HFFc6 (cell line): ENCODE measurements around the gene USP47. TPM values are rescaled to one million over a fixed set of nuclear protein-coding genes. Genes with fewer than 3 reads are reported as not detected.
A peak's percentile ranks its signal among the peaks of the same experiment; 100 is the strongest.

Source experiments
- DNase-seq: peaks from one replicate; pipeline ENCODE4 v3.0.0-alpha.2; 2018
- H3K27ac Mint-ChIP-seq: 2 replicates; pipeline ENCODE4 v1.8.0; 2020; ENCODE audit warnings: mild to moderate bottlenecking, mixed read lengths
- H3K27me3 Mint-ChIP-seq: 2 replicates; pipeline ENCODE4 v1.8.0; 2021; ENCODE audit warnings: mild to moderate bottlenecking, moderate library complexity, mixed read lengths; ENCODE audit not compliant: insufficient read depth
- H3K36me3 Mint-ChIP-seq: 2 replicates; pipeline ENCODE4 v1.8.0; 2021; ENCODE audit warnings: low read depth, mixed read lengths
- H3K4me1 Mint-ChIP-seq: 2 replicates; pipeline ENCODE4 v1.8.0; 2020; ENCODE audit warnings: low read depth, mixed read lengths
- H3K4me3 Mint-ChIP-seq: 2 replicates; pipeline ENCODE4 v1.8.0; 2020; ENCODE audit warnings: mild to moderate bottlenecking, moderate library complexity, mixed read lengths
- H3K9me3 Mint-ChIP-seq: 2 replicates; pipeline ENCODE4 v1.8.0; 2020; ENCODE audit warnings: mild to moderate bottlenecking, mixed read lengths
- CTCF ChIP-seq: fragments of 200-600 bp; sonication (generic); IDR thresholded peaks from 2 replicates; pipeline ENCODE4 v1.5.0; 2021; ENCODE audit warnings: antibody characterized with exemption, mild to moderate bottlenecking
- total RNA-seq, 6 experiments: library from RNA; stranded (reverse); fragmentation: NEBNext Ultra II Directional; extraction: Animal tissue kit (Norgen Biotek cat#: 25700); gene quantifications; 2 replicates in 1 of 6; 3 replicates in 5 of 6; pipeline ENCODE4 v1.2.3, GENCODE V29; 2021

The USP47 gene
- total RNA-seq, 6 experiments from 2014 or later = 33.6 to 38.7 (median 35.1) TPM

- Mint-ChIP-seq H3K27me3 (peaks cover 15% of the 10 kb centered on the region), H3K4me1 (peaks cover 56% of the 10 kb centered on the region), H3K36me3 (peaks cover 61% of the 10 kb centered on the region), H3K9me3 (no peaks in the 10 kb centered on the region), H3K27ac (peak overlapping the region; percentile 92), H3K4me3 (no peak overlapping the region)
- no peak for DNase-seq
- no peak for TF ChIP-seq CTCF
Measured at GRCh38 chr11:11967669-11968510, 126.1 kb downstream of the USP47 start.

- no peak; the same call in 1 of the 2 replicates for TF ChIP-seq CTCF
- Mint-ChIP-seq H3K36me3 (peaks cover 62% of the 10 kb centered on the region), H3K4me1 (peaks cover 64% of the 10 kb centered on the region), H3K27me3 (peaks cover 15% of the 10 kb centered on the region), H3K9me3 (no peaks in the 10 kb centered on the region), H3K27ac (peak overlapping the region; percentile 92), H3K4me3 (no peak overlapping the region)
- DNase-seq = peak; percentile 68
Measured at GRCh38 chr11:11968511-11969280, 126.9 kb downstream of the USP47 start.

GRCh38 chr11:11969380-11970215 lies 127.8 kb downstream of the USP47 start:
- H3K4me3 Mint-ChIP-seq = no peak overlapping the region
- H3K36me3 Mint-ChIP-seq = peaks cover 62% of the 10 kb centered on the region
- H3K27ac Mint-ChIP-seq = peak overlapping the region; percentile 92
- no peaks in the 10 kb centered on the region for H3K9me3 Mint-ChIP-seq
- TF ChIP-seq CTCF = no peak
- H3K27me3 Mint-ChIP-seq = peaks cover 12% of the 10 kb centered on the region
- H3K4me1 Mint-ChIP-seq = peaks cover 73% of the 10 kb centered on the region
- no peak for DNase-seq

- Mint-ChIP-seq H3K27ac (no peak overlapping the region), H3K4me3 (no peak overlapping the region), H3K27me3 (peaks cover 10% of the 10 kb centered on the region), H3K9me3 (no peaks in the 10 kb centered on the region), H3K36me3 (peaks cover 62% of the 10 kb centered on the region), H3K4me1 (peaks cover 83% of the 10 kb centered on the region)
- TF ChIP-seq CTCF = no peak
- DNase-seq = no peak
Measured at GRCh38 chr11:11970556-11970955, 128.8 kb downstream of the USP47 start.

GRCh38 chr11:11971906-11972547 lies 130.3 kb downstream of the USP47 start:
- Mint-ChIP-seq H3K9me3 (no peaks in the 10 kb centered on the region), H3K4me3 (no peak overlapping the region), H3K27me3 (peaks cover 8% of the 10 kb centered on the region), H3K36me3 (peaks cover 56% of the 10 kb centered on the region), H3K4me1 (peaks cover 94% of the 10 kb centered on the region), H3K27ac (no peak overlapping the region)
- no peak for DNase-seq
- no peak for TF ChIP-seq CTCF
